Esophagus muscularis mucosa (tissue), 4 donors: Measurements from ENCODE around the gene GCK.

ENCODE experiments used
- CTCF ChIP-seq, 3 experiments: fragments of 200-600 bp in 2 of 3; fragments of 450-650 bp in 1 of 3; sonication (generic) in 2 of 3; IDR thresholded peaks; one replicate each; pipeline ENCODE4 v1.5.1; 2017 to 2019; ENCODE audit warnings: antibody characterized with exemption in 3 of 3, mild to moderate bottlenecking in 2 of 3, moderate library complexity in 1 of 3
- EP300 ChIP-seq: sonication (generic); formaldehyde crosslinking; IDR thresholded peaks from one replicate; pipeline ENCODE4 v1.6.1; 2017; ENCODE audit warnings: antibody characterized with exemption
- POLR2A ChIP-seq: fragments of 450-650 bp; IDR thresholded peaks from one replicate; pipeline ENCODE4 v1.6.1; 2017; ENCODE audit warnings: antibody characterized with exemption, moderate library complexity, mild to moderate bottlenecking, low read depth
- POLR2AphosphoS5 ChIP-seq, 2 donors: sonication (generic); formaldehyde crosslinking; IDR thresholded peaks; one replicate each; pipeline ENCODE4 v1.6.1; 2017; ENCODE audit warnings: antibody characterized with exemption in 2 of 2

- no peak for TF ChIP-seq POLR2A
- TF ChIP-seq EP300: no peak
- no peak for TF ChIP-seq CTCF (IDR thresholded peaks at IDR 0.05)
- no peak for TF ChIP-seq POLR2AphosphoS5 (IDR thresholded peaks at IDR 0.05)
Observed at GRCh38 chr7:44134943-44135628, 54.2 kb downstream of the GCK start.
